CD4-positive, alpha-beta T cell treated with Interleukin-15 for 4 hours (primary cell): ENCODE data around the gene KAT6B.
A peak's percentile ranks its signal among the peaks of the same experiment; 100 is the strongest.
"Not testable (repeated sequence)": the region's sequence is repeated elsewhere in the genome, so short reads cannot be mapped to it uniquely, and the experiment has no call there.

ENCODE experiments used
- DNase-seq: peaks from one replicate; pipeline ENCODE4 v3.0.0-alpha.2; 2020; ENCODE audit warnings: low spot score

KAT6B gene

DNA sequence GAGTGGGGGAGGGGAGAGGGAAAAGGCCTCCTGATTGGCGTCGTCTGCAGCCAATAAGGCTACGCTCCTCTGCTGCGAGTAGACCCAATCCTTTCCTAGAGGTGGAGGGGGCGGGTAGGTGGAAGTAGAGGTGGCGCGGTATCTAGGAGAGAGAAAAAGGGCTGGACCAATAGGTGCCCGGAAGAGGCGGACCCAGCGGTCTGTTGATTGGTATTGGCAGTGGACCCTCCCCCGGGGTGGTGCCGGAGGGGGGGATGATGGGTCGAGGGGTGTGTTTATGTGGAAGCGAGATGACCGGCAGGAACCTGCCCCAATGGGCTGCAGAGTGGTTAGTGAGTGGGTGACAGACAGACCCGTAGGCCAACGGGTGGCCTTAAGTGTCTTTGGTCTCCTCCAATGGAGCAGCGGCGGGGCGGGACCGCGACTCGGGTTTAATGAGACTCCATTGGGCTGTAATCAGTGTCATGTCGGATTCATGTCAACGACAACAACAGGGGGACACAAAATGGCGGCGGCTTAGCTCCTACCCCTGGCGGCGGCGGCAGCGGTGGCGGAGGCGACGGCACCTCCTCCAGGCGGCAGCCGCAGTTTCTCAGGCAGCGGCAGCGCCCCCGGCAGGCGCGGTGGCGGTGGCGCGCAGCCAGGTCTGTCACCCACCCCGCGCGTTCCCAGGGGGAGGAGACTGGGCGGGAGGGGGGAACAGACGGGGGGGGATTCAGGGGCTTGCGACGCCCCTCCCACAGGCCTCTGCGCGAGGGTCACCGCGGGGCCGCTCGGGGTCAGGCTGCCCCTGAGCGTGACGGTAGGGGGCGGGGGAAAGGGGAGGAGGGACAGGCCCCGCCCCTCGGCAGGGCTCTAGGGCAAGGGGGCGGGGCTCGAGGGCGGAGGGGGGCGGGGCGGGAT is at the start of gene KAT6B:
Gene KAT6B, plus strand, starts transcription at position 459 of the 903 bp plus-strand sequence. CDS start 16,258 bp downstream, outside the sequence.
- peak; percentile 100 for DNase-seq

DNA sequence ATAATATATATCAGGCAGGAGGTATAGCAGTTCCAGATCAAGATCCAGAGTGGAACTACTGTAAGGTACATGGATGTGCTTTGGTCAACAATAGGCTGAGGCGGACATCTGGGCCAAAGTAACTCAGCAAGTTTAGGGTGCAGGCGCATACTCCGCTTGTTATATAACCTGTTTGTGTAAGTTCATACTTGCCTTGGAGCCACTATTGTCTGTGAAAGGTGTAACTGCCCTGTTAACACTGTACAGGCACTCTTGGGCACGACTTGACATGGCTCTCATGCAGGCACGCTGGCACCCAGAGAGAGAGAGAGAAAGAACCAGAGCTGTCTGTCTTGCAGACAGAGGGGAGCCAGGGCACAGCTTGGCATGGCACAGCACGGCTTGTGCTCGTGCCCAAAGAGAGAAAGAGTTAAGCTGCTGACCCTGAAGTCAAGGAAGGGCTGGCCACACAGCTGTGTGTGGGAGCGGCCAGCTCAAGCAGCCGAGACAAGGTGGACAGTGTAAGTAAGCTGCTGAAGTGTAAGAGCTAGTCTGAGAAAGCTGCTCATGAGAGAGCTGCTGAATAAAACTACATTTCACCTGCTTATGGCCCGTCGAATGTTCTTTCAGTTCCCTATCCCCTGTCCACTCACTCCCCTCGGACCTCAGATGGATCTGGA is 47.8 kb upstream of the KAT6B start:
- DNase-seq = no peak

DNA sequence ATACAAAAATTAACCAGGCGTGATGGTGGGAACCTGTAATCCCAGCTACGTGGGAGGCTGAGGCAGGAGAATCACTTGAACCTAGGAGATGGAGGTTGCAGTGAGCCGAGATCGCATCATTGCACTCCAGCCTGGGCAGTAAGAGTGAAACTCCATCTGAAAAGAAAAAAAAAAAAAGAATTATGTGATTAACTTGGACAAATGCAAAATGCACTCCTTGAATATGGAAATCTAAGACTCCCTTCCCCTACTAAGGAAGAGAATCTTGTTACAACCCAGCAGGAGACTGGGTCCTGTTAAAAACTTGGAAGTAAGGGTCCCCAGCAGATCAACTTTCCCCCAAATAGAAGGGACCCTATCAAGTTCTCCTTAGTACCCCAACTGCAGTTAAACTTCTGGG is 44.5 kb upstream of the KAT6B start:
- DNase-seq = not testable (repeated sequence)

DNA sequence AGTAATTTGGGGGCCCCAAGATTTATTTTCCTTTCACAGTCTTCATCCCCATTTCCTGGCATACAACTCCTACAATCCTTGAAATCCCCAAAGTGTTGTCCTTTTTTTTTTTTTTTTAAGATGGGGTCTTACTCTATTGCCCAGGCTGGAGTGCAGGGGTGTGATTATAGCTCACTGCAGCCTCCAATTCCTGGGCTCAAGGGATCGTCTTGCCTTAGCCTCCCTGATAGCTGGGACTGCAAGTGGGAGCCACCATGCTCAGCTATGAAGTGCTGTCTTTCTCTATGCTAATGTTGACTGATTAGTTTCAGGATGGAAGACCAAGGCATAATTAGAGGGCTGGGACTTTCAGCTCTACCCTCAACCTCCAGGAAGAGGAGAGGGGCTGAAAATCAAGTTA is 41.9 kb upstream of the KAT6B start:
- DNase-seq = no peak

DNA sequence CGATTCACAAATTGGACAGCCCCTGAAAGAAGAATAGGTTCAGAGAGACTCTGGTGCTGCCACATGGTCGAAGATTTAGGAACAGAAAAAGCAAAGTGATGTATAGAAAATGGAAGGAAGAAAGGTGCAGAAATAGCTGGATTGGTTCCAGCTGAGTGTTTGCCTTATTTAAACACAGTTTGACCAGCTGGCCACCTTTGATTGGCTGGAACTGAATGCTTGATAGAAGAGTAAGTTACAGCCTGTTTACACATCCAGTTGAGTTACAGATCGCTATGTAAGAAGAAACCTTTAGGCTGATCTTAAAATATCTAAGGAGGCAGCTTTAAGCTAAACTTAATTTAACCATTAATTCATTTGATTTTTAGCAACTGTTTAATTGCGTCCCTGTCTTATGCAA is 40.3 kb upstream of the KAT6B start:
- no peak for DNase-seq

DNA sequence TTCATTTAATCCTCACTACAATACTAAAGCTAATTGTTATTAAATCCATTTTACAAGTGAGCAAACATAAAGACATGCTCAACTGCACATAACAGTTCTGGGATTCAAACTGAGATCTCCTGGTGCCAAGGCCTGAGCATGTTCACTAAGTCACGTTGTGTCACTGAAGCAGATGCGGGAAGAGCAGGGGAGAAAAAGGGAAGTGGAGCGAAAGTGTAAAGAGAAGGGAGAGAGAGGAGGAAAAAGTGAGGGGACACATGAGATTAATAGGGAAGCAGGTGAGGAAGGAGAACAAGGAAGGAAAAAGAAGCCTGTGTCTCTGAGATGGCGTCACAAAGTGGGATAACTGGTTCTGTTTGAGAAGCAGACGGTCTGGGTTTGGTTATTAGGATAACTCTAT is 38.9 kb upstream of the KAT6B start:
- no peak for DNase-seq

DNA sequence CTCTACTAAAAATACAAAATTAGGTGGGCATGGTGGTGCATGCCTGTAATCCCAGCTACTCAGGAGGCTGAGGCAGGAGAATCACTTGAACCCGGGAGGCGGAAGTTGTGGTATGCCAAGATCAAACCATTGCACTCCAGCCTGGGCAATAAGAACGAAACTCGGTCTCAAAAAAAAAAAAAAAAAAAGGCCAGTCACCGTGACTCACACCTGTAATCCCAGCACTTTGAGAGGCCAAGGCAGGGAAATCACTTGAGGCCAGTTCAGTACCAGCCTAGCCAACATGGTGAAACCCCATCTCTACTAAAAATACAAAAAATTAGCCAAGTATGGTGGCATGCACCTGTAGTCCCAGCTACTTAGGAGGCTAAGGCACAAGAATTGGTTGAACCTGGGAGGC is 34.4 kb upstream of the KAT6B start:
- DNase-seq = not testable (repeated sequence)

DNA sequence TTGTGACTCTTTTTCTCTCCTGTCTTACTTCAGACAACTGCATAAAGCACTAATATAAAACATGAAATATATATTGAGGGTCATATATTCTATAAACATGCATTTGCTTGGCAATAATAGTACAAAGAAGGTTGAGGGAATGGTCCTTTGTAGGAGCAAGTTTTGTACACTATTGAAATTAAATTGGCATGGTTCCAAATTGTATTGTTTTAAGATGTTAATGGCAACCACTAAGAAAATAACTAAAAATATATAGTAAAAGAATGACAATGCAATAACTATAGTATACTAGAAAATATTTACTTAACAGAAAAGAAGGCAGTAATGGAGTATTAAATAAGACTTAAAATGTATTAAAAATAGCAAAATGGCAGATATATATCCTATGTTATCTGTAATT is 33.7 kb upstream of the KAT6B start:
- DNase-seq = no peak

DNA sequence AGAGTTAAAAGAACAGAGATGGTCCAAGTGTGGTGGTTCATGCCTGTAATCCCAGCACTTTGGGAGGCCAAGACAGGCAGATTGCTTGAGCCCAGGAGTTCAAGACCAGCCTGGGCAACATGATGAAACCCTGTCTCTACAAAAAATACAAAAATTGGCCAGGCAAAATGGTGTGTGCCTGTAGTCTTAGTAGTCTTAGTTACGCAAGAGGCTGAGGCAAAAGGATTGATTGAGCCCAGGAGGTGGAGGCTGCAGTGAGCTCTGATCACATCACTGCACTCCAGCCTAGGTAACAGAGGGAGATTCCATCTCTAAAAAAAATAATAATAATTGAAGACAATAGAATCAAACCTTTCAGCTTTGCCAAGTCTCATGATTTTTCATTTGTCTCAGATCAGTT is 33.2 kb upstream of the KAT6B start:
- not testable (repeated sequence) for DNase-seq

DNA sequence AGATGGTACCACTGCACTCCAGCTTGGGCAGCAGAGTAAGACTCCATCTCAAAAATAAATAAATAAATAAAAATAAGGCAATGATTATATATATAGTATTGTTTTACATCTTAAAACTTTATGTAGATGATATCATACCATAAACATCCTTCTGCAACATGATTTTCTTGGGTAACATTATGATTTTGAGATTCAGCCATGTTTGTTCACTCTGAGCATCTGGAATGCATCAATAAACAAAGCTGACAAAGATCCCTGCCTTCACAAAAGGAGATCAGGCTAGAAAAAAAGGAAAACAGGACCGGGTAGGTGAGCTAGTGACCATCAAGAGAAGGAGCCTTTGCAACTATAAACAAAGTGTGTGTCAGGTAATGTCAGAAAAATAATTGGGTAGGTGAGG is 31.9 kb upstream of the KAT6B start:
- no peak for DNase-seq

DNA sequence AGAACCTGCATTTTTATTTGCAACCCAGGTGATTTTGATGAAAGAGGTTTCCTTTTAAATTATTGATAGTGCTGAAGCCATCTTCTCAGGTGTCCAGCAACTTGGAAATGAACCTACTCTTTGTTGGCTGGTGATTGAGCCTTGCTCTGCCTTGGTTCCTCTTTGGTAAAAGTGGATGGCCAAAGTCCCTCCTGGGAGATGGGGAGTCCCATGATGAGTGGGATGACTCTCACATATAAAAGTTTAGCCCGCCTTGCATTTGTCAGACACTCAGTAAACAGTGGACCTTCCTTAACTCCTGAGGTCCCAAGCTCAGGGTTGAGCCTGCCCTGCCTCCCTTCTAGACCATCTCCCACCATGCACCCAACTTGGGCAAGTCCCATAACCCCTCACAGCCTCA is 28.9 kb upstream of the KAT6B start:
- DNase-seq = no peak

DNA sequence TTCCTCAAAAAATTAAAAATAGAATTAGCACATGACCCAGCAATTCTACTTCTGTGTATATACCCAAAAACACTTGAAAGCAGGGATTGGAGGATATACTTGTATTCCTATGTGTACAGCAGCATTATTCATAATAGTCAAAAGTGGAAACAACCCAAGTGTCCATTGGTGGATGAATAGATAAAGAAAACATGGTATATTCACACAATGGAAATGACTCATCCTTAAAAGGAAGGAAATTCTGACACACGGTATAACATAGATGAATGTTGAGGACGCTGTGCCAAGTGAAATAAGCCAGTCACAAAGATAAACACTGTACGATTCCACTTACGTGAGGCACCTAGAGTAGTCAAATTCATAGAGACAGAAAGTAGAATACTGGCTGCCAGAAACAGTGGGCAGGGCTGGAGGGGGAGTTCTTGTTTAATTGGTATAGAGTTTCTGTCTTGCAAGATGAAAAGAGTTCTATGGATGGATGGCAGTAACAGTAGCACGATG is 26.6 kb upstream of the KAT6B start:
- DNase-seq = no peak

DNA sequence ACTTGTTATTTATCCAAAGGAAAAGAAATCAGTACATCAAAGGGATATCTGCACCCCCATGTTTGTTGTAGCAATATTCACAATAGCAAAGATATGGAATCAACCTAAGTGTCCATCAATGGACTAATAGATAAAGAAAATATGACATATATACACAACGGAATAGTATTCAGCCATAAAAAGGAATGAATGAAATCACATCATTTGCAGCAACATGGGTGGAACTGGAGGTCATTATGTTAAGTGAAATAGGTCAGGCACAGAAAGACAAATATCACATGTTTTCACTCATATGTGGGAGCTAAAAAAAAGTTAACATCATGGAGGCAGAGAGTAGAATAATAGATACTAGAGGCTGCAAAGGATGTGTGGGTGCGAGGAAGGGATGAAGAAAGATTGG is 25.0 kb upstream of the KAT6B start:
- DNase-seq = no peak

DNA sequence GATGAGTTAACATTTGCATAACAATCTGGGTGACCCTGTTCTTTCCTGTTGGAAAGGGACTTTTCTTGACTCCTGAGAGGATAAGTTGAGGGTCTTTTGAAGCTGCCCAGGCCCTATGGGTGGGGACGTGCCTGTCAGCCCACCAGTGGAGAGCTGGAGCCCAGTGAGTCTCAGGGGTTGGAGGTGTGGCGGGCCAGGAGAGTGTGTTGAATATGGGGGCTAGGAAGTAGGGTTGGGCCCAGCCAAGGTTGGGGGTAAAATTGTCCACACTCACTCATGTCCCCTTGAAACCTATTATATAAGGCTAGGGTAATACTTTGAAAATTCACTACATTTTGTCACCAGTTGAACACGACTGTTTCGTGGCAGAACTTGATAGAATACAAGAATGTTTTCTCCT is 17.9 kb upstream of the KAT6B start:
- no peak for DNase-seq

DNA sequence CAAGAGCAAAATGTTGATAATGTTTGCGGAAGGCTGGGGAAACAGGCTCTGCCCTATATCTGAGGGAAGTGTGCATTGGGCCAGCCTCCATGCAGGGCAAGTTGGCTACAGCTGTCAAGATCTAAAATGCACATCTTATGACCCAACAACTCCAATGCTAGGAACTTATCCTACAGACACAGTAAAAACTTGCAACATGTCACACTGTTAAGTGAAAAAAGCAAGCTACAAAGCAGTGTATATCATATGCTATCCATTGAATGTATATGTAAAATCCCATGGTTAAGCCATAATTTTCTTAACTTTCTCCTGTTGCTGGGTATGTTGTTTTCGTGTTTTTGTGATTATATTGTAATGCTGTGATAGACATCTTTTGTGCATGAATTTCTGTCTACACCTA is 16.3 kb upstream of the KAT6B start:
- no peak for DNase-seq

DNA sequence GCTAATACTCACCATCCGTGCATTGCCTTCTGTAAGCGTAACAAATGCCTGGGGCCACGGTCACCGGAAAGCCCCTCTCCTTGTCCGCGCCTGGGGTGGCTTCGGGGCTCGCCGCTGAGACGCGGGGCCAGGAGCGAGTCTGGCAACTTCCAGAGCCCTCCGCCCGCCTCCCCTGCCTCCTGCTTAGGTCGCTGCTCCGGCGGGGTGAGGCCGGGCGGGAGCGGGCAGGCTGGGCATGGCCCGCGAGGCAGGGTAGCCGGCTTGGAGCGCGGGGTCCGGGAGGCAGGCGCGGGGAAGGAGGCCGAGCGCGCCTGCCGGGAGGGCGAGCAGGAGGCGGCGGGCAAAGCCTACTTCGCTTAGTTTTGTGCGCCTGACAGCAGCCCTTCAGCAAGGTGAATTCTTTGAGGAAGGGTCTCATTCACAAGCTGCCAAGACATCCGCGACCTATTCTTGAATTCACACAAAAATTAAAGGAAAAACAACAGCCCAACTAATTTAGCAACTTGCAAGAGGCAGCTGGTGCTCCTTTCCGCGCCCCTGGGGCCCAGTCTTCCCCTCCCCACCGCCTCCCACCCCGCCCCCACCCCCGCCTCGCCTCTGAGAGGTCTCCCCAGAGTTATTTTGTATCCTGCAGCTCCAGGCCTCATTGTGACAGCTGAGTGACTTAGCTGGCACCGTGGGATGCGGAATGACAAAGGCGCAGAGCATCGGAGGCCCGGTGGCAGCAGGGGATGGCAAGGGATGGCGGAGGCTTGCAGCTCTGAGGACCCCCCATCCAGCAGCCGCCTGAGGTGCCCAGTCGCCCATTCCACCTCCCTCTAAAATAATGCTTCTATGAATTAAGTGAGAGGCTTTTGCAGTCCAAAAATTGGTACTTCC is 12.8 kb upstream of the KAT6B start:
- no peak for DNase-seq

DNA sequence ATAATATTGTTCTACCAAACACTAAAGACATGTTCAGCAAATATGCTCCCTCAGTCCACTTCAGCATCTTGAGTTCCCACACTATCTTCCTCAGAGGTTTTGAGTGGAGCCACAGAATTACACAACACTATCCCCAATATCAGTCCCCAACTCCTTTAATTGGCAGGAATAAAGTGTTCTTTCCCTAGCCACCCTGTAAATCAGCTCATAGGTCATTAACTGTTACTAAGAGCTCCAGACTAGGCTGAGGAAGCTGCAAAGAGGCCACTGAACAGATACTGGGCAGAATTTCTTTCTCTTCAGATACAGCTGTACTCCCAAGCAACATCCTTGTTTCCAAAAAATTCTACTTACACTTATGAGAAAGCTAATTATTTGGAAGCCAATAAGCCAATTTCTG is 11.6 kb upstream of the KAT6B start:
- no peak for DNase-seq

DNA sequence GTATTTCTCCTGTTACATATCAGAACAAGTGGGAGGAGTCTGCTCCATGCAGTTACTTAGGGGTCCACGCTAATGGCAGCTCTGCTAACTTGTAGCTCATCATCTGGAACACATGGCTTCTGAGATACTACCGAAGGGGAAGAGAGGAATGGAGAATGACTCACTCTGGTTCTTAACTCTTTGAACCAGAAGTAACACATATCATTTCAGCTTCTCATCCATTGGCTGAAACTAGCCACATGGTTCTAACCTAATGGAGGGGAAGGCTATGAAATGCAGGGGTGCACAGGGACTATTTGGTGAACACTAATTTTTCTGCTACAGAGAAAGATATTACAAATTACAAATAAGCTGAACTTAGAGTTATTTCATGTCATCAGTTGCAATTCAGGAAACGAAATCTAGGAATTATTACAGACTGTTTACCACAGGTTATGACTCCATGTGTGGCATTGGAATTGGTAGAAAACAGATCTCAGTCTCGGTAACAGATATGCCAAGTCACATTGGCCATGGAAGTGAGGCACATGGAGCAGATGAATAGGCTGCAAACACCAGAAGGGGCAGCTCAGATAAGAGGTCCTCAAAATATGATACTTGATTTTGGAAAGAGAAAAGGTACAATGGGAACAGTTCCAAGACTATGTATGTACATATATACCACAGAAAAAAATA is 9.4 kb upstream of the KAT6B start:
- DNase-seq = no peak

DNA sequence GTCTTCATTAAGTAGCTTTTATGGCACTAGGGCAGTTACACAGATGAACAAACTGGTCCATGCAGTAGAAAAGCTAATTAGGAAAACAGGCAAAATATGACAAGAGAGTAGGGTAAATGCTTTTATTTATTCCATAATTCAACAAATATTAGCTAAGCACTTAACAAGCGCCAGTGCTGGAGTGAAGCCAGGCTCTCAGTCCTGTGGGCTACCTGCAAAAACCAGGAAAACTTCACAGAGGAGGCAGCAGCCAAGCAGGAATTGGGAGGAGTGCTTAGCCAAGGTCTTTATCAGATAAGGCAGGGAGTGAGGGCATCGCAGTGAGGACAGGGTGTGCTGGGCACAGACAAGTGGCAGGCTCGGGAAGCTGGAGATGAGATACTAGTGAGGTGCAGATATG is 4.9 kb upstream of the KAT6B start:
- DNase-seq = no peak

DNA sequence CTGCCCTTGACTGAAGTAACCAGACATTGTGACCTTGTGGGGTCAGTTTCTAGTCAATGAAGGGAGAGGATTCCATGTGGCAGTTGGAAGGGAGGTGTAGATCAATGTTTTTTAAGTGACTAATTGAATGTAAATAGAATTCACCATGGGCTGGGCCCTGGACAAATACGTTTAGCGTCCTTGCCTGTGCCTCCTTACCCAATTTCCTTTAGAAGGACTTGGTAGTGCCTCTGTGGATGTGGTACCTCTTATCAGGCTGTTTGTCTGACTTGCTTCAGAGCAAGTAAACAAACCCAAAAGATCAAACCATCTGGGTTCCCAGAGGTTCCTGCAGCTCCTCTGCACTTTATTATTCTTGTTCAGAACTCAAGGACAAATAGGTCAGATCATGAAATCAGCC is 4.3 kb upstream of the KAT6B start:
- DNase-seq = no peak

DNA sequence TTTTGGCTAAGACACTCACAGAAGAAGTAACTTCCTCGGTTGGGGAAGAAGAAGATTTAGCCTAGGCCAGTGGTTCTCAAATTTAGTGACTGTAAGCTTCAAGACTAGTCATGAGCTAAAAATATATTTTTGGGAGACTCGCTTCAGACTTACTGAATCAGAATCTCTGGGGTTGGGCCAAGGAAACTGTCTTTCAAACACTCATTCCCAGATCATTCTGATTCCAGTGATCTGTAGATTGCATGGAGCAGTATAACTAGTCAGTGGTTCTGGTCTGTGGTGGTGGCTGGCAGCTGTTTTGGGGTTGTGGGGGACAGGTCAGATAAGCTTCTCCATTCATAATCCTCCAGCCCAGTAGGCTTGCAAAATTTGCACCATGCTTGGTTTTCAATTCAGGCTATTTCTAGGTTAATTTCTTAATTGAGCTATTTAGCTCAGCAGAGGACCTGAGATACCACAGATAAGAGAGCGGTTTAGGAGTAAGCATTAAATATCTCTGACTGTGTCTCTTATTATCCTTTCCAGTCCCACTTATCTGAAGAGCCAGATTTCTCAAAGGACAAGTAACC is 3.8 kb upstream of the KAT6B start:
- no peak for DNase-seq

DNA sequence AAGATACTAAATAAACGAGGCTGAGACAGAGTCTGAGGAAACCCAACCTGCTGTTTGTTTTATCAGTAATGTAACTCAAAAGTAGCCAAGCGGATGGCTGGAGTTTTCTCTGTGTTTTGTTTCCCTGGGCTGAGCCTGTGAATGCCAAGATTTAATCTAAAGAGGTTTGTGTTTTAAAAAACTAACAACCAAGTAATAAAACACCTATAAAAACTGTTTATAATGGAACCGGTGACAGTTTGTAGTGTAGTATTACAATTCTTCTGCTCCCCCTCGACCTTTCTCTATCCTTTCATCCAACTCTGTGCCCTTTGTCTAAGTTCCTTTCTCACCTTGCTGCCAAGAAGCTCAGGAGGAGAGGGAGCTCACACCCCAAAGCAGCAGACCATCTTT is 2.6 kb upstream of the KAT6B start:
- no peak for DNase-seq
